Heart left ventricle (tissue), 13 donors: ENCODE measurements around the gene CHD9.

Source experiments
- CTCF ChIP-seq, 12 donors: fragments of 200-600 bp; sonication (generic) in 4 of 12; IDR thresholded peaks; one replicate each; pipeline versions ENCODE4 v1.5.0 to v1.8.0; 2018 to 2022; ENCODE audit warnings: antibody characterized with exemption in 12 of 12, mild to moderate bottlenecking in 5 of 12
- POLR2A ChIP-seq, 2 donors: fragments of 450-650 bp; IDR thresholded peaks; one replicate each; pipeline ENCODE4 v1.6.1; 2017; ENCODE audit warnings: antibody characterized with exemption in 2 of 2, mild to moderate bottlenecking in 2 of 2, moderate library complexity in 2 of 2
- donor health status: ischemic (EF 13 %, LVEDD 7.1; RV severe dilation, severe dysfunction).
- donor health status: DM: no; HTN: yes; CAD: no.
- donor health status: DM: no; HTN: no; CAD: no.
- donor health status: ischemic (EF 25% LVEDD 6.9; RV normal size, moderate dysfunction).
- donor health status: ischemic (EF 25% LVEDD 5.7; RV mildly dilated, moderate dysfunction).
- donor health status: ischemic (EF 35%, LVEDD 5.7; RV mildly dilated, moderate dysfunction).
- donor health status: nonischemic (EF 11% LVEDD 7.7; RV severe dilation, severe dysfunction).
- donor health status: DM: yes; HTN: yes; CAD: no.
- donor health status: PGD.
- donor health status: ischemic (EF 29% LVEDD 5.4; RV normal size, mild dysfunction).
- donor health status: nonischemic (EF 23%, LVEDD 6.1; RV moderate dilation, normal function).

- TF ChIP-seq CTCF (IDR thresholded peaks at IDR 0.05): no peak
- no peak for TF ChIP-seq POLR2A (IDR thresholded peaks at IDR 0.05)
Measured at GRCh38 chr16:53100131-53100748, 45.4 kb downstream of the CHD9 start.
